ENCODE measurements around the gene PPP1R9B.

The PPP1R9B gene

GRCh38 chr17:50161911-50162288 lies 11.4 kb upstream of the PPP1R9B start:
- in situ Hi-C loops (cut with MboI; ENCODE audit: low sequenced_read_pairs), result no loop called here

- in situ Hi-C loops (cut with MboI; ENCODE audit: low sequenced_read_pairs), result no loop called here
Measured at GRCh38 chr17:50161023-50161910, 10.8 kb upstream of the PPP1R9B start.

- in situ Hi-C loops (cut with MboI; ENCODE audit: low sequenced_read_pairs), result no loop called here
Measured at GRCh38 chr17:50157891-50158290, 7.4 kb upstream of the PPP1R9B start.

- in situ Hi-C loops (cut with MboI; ENCODE audit: low sequenced_read_pairs), result no loop called here
Measured at GRCh38 chr17:50155115-50155819, 4.8 kb upstream of the PPP1R9B start.

GRCh38 chr17:50154604-50155003 lies 4.1 kb upstream of the PPP1R9B start:
- in situ Hi-C loops (cut with MboI; ENCODE audit: low sequenced_read_pairs), result no loop called here

GRCh38 chr17:50153650-50154575 lies 3.4 kb upstream of the PPP1R9B start:
- in situ Hi-C loops (cut with MboI; ENCODE audit: low sequenced_read_pairs), result no loop called here

GRCh38 chr17:50152736-50153135 lies 2.3 kb upstream of the PPP1R9B start:
- in situ Hi-C loops (cut with MboI; ENCODE audit: low sequenced_read_pairs), result no loop called here

GRCh38 chr17:50151937-50152547 lies 1.6 kb upstream of the PPP1R9B start:
- in situ Hi-C loops (cut with MboI; ENCODE audit: low sequenced_read_pairs), result no loop called here

GRCh38 chr17:50151041-50151936 lies 812 bp upstream of the PPP1R9B start:
- in situ Hi-C loops (cut with MboI; ENCODE audit: low sequenced_read_pairs), result no loop called here

- in situ Hi-C loops (cut with MboI; ENCODE audit: low sequenced_read_pairs), result no loop called here
Measured at GRCh38 chr17:50149417-50150353, 792 bp downstream of the PPP1R9B start.

GRCh38 chr17:50149091-50149416 lies 1.4 kb downstream of the PPP1R9B start:
- in situ Hi-C loops (cut with MboI; ENCODE audit: low sequenced_read_pairs), result no loop called here

GRCh38 chr17:50148226-50149090 lies 2.0 kb downstream of the PPP1R9B start:
- in situ Hi-C loops (cut with MboI; ENCODE audit: low sequenced_read_pairs), result no loop called here

GRCh38 chr17:50147841-50148225 lies 2.6 kb downstream of the PPP1R9B start:
- in situ Hi-C loops (cut with MboI; ENCODE audit: low sequenced_read_pairs), result no loop called here

GRCh38 chr17:50146927-50147665 lies 3.4 kb downstream of the PPP1R9B start:
- in situ Hi-C loops (cut with MboI; ENCODE audit: low sequenced_read_pairs), result no loop called here

GRCh38 chr17:50146230-50146926 lies 4.1 kb downstream of the PPP1R9B start:
- in situ Hi-C loops (cut with MboI; ENCODE audit: low sequenced_read_pairs), result no loop called here

GRCh38 chr17:50145532-50146229 lies 4.8 kb downstream of the PPP1R9B start:
- in situ Hi-C loops (cut with MboI; ENCODE audit: low sequenced_read_pairs), result no loop called here
